Thyroid gland (tissue), 4 donors: ENCODE measurements around the gene XCL1. TPM values are rescaled to one million over a fixed set of nuclear protein-coding genes. Genes with fewer than 3 reads are reported as not detected.

ENCODE experiments used
- DNase-seq, 2 donors: peaks; one replicate each; pipeline ENCODE4 v3.0.0-alpha.2; 2019
- H3K27ac ChIP-seq, 3 donors: fragments of 200-600 bp; sonication (generic); 1 replicate in 2 of 3; 2 replicates in 1 of 3; pipeline ENCODE4 v1.5.1; 2016 to 2019; ENCODE audit warnings: mild to moderate bottlenecking in 1 of 3, moderate library complexity in 1 of 3
- H3K27me3 ChIP-seq: fragments of 200-600 bp; sonication (generic); one replicate; pipeline ENCODE4 v1.5.1; 2019
- H3K36me3 ChIP-seq, 2 donors: fragments of 200-600 bp; sonication (generic); one replicate each; pipeline ENCODE4 v1.5.1; 2016 to 2019
- H3K4me1 ChIP-seq, 2 donors: fragments of 200-600 bp; sonication (generic); one replicate each; pipeline ENCODE4 v1.5.1; 2017 to 2019
- H3K4me3 ChIP-seq, 3 donors: fragments of 200-600 bp; sonication (generic); replicated peaks in 1 of 3; 1 replicate in 2 of 3; 2 replicates in 1 of 3; pipeline ENCODE4 v1.5.1; 2016; ENCODE audit warnings: mild to moderate bottlenecking in 1 of 3
- H3K9me3 ChIP-seq: fragments of 200-600 bp; sonication (generic); one replicate; pipeline ENCODE4 v1.5.1; 2017
- POLR2A ChIP-seq, 2 donors: fragments of 450-650 bp; IDR thresholded peaks; one replicate each; pipeline ENCODE4 v1.6.1; 2017; ENCODE audit warnings: antibody characterized with exemption in 2 of 2, mild to moderate bottlenecking in 2 of 2, moderate library complexity in 1 of 2
- WGBS, 2 donors: methylation state at CpG; one replicate each; pipeline ENCODE4 v1.1.5; 2017; 5-methylcytosine and 5-hydroxymethylcytosine counted together
- intact Hi-C: fragments of 100-400 bp; cut with DNase I; formaldehyde crosslinking; loops from one replicate; pipeline ENCODE4 v1.15.1; 2023
- total RNA-seq, 4 donors: library from RNA; depleted of rRNA; stranded (reverse); fragments of >200 nt; gene quantifications; one replicate each; pipeline ENCODE4 v1.2.3, GENCODE V29; 2016
- TF ChIP-seq, protein P1 (sequence below), 6 experiments: fragments of 200-600 bp in 3 of 6; fragments of 450-650 bp in 3 of 6; sonication (generic) in 3 of 6; IDR thresholded peaks; one replicate each; pipeline ENCODE4 v1.5.1; 2016 to 2019; ENCODE audit warnings: antibody characterized with exemption in 6 of 6, mild to moderate bottlenecking in 2 of 6, inconsistent platforms in 1 of 6, moderate library complexity in 1 of 6

Gene XCL1
- total RNA-seq, 4 donors from 2014 or later, result 0.81 TPM; not detected in 3

DNA sequence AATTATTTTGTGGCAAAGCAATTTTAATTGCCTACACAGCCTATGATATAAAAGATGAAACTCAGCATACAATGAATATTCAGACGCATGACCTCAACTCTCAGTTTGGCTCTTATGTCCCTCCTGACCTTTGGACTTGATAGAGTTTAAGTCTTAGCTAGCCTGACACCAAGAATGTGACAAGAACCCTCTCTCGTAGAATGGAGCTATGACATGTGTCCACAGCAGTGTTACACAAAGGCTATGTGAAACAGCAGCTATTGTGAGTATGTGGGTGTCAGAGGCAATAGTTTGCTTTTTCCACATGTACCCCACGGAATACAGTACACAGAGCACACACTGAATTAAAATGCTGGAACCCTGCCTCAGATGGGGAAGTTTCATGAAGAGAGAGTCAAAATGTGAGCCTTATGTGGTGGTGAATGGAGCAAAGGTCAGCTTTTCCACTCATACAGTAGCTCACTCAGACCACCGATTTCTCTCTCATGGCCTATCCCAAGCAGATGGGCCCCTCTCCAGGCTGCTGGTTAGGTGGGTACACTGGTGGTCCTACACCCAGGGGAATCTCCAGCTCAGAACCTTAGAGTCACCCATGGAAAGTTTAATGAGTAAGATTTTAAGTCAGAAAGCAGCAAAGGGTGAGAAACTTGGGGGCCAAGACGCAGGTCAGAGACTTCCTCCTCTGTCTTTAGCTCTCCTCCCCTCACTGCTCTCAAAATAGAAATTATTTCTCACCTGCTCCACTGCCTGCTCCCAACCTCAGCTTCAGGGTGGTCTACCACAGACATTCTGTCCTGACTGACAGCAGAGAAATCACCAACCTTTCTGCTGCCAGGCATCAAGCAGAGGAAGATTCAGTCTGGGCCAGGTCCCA lies 22.5 kb upstream of the XCL1 start:
- TF ChIP-seq, protein P1, sequence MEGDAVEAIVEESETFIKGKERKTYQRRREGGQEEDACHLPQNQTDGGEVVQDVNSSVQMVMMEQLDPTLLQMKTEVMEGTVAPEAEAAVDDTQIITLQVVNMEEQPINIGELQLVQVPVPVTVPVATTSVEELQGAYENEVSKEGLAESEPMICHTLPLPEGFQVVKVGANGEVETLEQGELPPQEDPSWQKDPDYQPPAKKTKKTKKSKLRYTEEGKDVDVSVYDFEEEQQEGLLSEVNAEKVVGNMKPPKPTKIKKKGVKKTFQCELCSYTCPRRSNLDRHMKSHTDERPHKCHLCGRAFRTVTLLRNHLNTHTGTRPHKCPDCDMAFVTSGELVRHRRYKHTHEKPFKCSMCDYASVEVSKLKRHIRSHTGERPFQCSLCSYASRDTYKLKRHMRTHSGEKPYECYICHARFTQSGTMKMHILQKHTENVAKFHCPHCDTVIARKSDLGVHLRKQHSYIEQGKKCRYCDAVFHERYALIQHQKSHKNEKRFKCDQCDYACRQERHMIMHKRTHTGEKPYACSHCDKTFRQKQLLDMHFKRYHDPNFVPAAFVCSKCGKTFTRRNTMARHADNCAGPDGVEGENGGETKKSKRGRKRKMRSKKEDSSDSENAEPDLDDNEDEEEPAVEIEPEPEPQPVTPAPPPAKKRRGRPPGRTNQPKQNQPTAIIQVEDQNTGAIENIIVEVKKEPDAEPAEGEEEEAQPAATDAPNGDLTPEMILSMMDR (IDR thresholded peaks at IDR 0.05), result no peak
- no peak for TF ChIP-seq POLR2A (IDR thresholded peaks at IDR 0.05)
- Histone ChIP-seq H3K36me3 (no peaks in the 10 kb centered on the region), H3K4me3 (no peak overlapping the region), H3K27ac (no peak overlapping the region), H3K27me3 (no peaks in the 10 kb centered on the region), H3K9me3 (no peaks in the 10 kb centered on the region), H3K4me1 (no peaks in the 10 kb centered on the region)
- DNase-seq, result no peak
- WGBS, 2 donors, result 91% methylated on average over 5 of the region's 5 CpGs
- intact Hi-C loops, result no loop called here

DNA sequence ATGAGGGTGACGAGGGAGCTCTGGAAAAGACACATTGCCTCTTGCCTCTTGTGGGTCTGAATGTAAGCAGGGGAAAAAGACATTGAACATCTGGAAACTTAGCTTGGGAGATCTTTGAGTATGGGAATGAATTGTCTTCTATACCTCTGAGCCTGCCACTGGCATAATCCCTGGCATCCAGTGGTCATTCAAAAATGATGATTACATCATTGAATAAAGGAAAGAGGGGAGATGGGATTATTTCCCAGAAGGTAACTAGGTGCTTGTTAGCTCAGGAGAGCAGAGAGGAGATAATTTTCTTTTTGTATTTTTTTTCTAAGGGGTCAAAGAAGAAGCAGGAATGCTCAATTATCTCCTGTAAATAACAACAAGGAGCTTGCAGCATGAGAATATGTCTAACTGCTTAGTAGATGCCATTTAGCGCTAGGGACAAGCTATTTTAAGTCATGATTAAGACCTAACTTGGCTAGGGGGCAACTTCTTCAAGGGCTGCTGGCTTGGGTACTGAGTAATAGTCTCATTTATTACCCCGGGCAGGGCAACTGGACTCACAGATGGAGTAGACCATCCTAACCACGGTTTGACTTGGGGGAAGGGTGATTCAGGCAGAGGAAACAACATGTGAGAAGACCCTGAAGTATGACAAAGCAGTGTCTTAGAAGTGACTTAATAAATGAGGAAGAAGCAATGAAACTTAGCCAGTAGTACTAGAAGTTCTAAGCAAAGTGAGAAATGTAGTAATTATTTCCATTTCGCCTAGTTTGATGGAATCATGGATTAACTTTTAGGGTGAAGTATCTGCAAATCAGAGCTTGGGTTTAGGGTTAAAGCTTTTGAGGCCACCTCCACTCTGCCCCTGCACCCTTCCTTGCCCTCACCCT lies 21.6 kb upstream of the XCL1 start:
- no peaks in the 10 kb centered on the region for H3K9me3 ChIP-seq
- no peaks in the 10 kb centered on the region for H3K27me3 ChIP-seq
- H3K27ac ChIP-seq, result no peak overlapping the region
- no peak for TF ChIP-seq POLR2A (IDR thresholded peaks at IDR 0.05)
- TF ChIP-seq, protein P1 (IDR thresholded peaks at IDR 0.05), result no peak
- WGBS, 2 donors, result 86 to 89% methylated on average over 5 of the region's 5 CpGs
- intact Hi-C loops, result no loop called here
- H3K36me3 ChIP-seq, result no peaks in the 10 kb centered on the region
- no peaks in the 10 kb centered on the region for H3K4me1 ChIP-seq
- H3K4me3 ChIP-seq, result no peak overlapping the region
- no peak for DNase-seq

DNA sequence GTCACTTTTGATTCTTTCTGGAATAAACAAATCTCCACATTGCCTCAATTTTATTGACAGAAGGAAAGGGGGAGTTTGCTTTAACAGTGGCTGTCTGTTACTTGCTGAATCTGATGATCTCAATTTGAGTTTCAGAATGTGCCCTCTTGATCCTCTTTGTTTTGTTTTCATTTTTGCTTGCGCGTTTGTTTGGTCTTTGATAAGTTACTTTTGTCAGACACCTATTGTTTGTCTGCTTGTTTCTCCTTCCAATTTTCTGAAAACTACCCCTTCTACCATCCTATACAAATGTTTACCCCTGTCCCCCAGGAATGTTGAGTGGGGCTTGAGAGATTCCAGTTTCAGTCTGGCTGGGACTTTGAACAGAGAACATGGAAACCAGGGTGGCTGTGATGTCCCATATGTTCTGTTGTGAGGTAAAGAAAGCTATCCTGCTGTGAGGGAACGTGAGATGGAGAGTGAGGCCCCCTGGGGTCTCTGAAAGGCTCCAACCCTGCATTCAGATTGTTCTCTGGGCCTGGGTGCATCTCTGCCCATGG lies 20.8 kb upstream of the XCL1 start:
- DNase-seq, result no peak
- Histone ChIP-seq H3K9me3 (no peaks in the 10 kb centered on the region), H3K27ac (no peak overlapping the region), H3K4me1 (no peaks in the 10 kb centered on the region), H3K4me3 (no peak overlapping the region), H3K36me3 (no peaks in the 10 kb centered on the region), H3K27me3 (no peaks in the 10 kb centered on the region)
- 66 to 71% methylated on average over 3 of the region's 3 CpGs for WGBS, 2 donors
- TF ChIP-seq POLR2A (IDR thresholded peaks at IDR 0.05), result no peak
- TF ChIP-seq, protein P1 (IDR thresholded peaks at IDR 0.05), result no peak
- intact Hi-C loops, result no loop called here

GRCh38 chr1:168556647-168557046 lies 19.8 kb upstream of the XCL1 start:
- H3K9me3 ChIP-seq, result no peaks in the 10 kb centered on the region
- no peak for DNase-seq
- no peaks in the 10 kb centered on the region for H3K27me3 ChIP-seq
- H3K4me1 ChIP-seq, result no peaks in the 10 kb centered on the region
- H3K27ac ChIP-seq, result no peak overlapping the region
- intact Hi-C loops, result no loop called here
- H3K36me3 ChIP-seq, result no peaks in the 10 kb centered on the region
- H3K4me3 ChIP-seq, result no peak overlapping the region
- no peak for TF ChIP-seq POLR2A (IDR thresholded peaks at IDR 0.05)
- TF ChIP-seq, protein P1 (IDR thresholded peaks at IDR 0.05), result no peak
